Measurements from ENCODE around the gene SEMA3E. TPM values are rescaled to one million over a fixed set of nuclear protein-coding genes. Genes with fewer than 3 reads are reported as not detected.

Gene SEMA3E
- 0.35 TPM in 1 of 2 replicates, not detected in the other for total RNA-seq

DNA sequence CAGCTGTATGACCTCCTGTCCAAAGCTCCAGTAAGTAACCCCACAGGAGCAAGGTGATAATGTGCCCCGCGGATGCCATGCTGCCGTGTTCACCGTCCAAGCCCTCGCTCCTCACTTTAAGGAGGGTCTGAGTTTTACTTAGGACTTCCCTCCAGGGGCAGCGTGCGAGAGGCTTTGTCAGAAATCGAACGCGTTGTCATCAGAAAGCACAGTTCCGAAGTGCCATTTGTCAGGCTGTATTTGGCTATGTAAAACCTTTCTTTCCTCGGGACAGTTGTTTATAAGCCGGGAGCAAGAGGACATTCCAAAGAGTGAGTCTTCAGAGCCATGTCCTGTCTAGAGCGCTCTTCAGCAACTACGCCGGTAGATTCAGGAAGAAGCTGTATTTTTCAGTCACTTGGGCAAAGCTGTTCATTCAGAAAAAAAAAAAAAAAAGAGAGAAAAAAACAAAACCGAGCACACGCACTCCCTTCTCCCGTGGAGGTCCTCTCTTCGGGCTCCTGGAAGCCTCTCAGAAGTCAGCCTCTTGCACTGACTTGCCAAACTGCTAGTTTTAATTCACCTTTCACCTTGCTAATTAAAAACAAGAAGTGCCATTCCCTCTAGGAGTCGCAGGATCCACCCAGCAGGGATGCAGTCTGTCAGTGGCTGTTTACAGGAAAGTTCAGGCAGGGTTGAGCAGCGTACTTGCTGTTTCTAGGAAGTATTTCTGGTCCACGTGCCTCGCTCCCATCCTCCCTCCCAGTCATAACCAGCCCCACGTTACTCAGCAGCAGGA lies at the start of gene SEMA3E:
SEMA3E (minus strand) TSS at position 676 of the 778 bp plus-strand sequence.

All from myometrial cell (primary cell).